Omental fat pad (tissue), 4 donors: ENCODE measurements around the gene IFNL1. TPM values are rescaled to one million over a fixed set of nuclear protein-coding genes. Genes with fewer than 3 reads are reported as not detected.

ENCODE experiments used
- ATAC-seq: fragments of 150-250 bp; one replicate; pipeline ENCODE4 v1.9.1; 2016; ENCODE audit warnings: mild to moderate bottlenecking, moderate library complexity; ENCODE audit not compliant: low FRiP score
- DNase-seq: peaks from one replicate; pipeline ENCODE4 v3.0.0-alpha.2; 2019; ENCODE audit warnings: low spot score
- total RNA-seq, 4 donors: library from RNA; depleted of rRNA; stranded (reverse); fragments of >200 nt; gene quantifications; one replicate each; pipeline ENCODE4 v1.1.0, GENCODE V29; 2016
- TF ChIP-seq, protein P1 (sequence below), 3 donors: fragments of 450-650 bp; IDR thresholded peaks; one replicate each; pipeline ENCODE4 v1.5.1; 2016 to 2017; ENCODE audit warnings: antibody characterized with exemption in 3 of 3, mild to moderate bottlenecking in 3 of 3, moderate library complexity in 2 of 3

IFNL1 gene
- total RNA-seq = not detected

- TF ChIP-seq, protein P1, sequence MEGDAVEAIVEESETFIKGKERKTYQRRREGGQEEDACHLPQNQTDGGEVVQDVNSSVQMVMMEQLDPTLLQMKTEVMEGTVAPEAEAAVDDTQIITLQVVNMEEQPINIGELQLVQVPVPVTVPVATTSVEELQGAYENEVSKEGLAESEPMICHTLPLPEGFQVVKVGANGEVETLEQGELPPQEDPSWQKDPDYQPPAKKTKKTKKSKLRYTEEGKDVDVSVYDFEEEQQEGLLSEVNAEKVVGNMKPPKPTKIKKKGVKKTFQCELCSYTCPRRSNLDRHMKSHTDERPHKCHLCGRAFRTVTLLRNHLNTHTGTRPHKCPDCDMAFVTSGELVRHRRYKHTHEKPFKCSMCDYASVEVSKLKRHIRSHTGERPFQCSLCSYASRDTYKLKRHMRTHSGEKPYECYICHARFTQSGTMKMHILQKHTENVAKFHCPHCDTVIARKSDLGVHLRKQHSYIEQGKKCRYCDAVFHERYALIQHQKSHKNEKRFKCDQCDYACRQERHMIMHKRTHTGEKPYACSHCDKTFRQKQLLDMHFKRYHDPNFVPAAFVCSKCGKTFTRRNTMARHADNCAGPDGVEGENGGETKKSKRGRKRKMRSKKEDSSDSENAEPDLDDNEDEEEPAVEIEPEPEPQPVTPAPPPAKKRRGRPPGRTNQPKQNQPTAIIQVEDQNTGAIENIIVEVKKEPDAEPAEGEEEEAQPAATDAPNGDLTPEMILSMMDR (IDR thresholded peaks at IDR 0.05) = no peak
- ATAC-seq (no peak), DNase-seq (no peak)
Measured at GRCh38 chr19:39296055-39296645, at the start of gene IFNL1. Gene IFNL1 (plus strand): TSS chr19:39296407. CDS start chr19:39296422, 15 bp downstream.

DNA sequence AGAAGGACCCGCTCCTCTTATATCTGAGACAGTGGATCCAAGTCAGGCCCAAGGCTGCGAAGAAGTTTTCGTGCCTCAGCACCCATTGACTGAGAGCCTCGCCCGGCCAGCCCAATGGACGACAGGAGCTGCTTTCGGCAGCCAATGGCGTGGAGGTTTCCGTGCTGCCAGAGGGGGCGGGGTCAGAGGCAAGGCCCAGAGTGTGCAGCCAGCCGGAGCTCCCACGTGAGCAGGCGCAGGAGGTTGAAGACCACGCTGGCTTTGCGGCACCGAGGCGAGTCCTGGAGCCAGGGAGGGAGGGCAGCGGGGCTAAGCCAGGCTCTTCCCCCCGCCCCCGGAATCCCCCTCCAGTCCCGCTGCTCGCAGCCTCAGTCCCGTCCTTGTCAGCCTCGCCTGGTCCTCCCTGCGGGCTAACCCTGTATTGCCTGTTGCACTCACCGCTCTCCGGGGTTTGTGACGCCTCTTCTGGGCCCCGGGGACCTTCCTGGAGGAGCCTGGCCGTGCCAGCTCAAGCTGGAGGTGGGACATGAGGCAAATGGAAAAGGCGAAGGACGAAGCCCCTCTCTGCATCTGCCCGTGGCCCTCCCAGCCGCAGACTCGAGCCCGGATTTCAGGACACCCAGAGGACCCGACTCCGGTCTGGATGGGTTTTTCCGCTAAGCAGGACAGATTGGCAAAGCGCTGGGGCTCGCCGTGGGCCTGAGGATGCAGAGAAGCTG is 49.1 kb upstream of the IFNL1 start:
- ATAC-seq = peak; percentile 46
- TF ChIP-seq, protein P1 (IDR thresholded peaks at IDR 0.05) = no peak
- no peak for DNase-seq

GRCh38 chr19:39247701-39248664 is 48.2 kb upstream of the IFNL1 start:
- no peak for DNase-seq
- ATAC-seq = peak; percentile 74
- TF ChIP-seq, protein P1 (IDR thresholded peaks at IDR 0.05) = no peak

- ATAC-seq (no peak), DNase-seq (no peak)
- TF ChIP-seq, protein P1 (IDR thresholded peaks at IDR 0.05) = no peak
Measured at GRCh38 chr19:39248806-39249205, 47.4 kb upstream of the IFNL1 start, which contains the start of gene IFNL4. Gene IFNL4 (minus strand): TSS chr19:39248856.

- ATAC-seq (no peak), DNase-seq (no peak)
- TF ChIP-seq, protein P1 (IDR thresholded peaks at IDR 0.05) = no peak
Measured at GRCh38 chr19:39251081-39251480, 45.1 kb upstream of the IFNL1 start.

DNA sequence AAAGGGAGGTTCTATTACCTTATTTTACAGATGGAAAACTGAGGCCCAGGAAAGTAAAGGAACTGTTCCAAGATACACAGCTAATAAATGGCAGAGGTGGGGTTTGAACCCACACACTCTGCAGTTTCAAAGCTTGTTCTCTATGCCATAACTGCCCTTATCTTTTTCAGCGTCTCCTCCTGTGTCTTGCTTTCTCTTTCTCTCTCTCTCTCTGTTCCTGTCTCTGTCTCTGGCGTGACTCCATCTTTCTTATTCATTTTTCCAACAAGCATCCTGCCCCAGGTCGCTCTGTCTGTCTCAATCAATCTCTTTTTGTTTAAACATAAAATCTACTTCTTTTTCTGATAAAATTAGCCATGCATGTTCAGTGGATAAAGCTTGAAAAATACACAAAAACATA is 44.4 kb upstream of the IFNL1 start:
- ATAC-seq = no peak
- TF ChIP-seq, protein P1 (IDR thresholded peaks at IDR 0.05) = no peak
- no peak for DNase-seq
